GM19468 (cell line): Measurements from ENCODE around the gene OR12D3.
"Not testable (repeated sequence)": the region's sequence is repeated elsewhere in the genome, so short reads cannot be mapped to it uniquely, and the experiment has no call there.

Source experiments
- ATAC-seq: cut with Tn5 transposase; IDR thresholded peaks from one replicate; pipeline ENCODE4 v1.9.1; 2021; ENCODE audit warnings: mild to moderate bottlenecking, moderate library complexity, moderate number of reproducible peaks; ENCODE audit not compliant: unreplicated experiment; ENCODE audit errors: extremely low read depth

The OR12D3 gene, protein sequence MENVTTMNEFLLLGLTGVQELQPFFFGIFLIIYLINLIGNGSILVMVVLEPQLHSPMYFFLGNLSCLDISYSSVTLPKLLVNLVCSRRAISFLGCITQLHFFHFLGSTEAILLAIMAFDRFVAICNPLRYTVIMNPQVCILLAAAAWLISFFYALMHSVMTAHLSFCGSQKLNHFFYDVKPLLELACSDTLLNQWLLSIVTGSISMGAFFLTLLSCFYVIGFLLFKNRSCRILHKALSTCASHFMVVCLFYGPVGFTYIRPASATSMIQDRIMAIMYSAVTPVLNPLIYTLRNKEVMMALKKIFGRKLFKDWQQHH

DNA sequence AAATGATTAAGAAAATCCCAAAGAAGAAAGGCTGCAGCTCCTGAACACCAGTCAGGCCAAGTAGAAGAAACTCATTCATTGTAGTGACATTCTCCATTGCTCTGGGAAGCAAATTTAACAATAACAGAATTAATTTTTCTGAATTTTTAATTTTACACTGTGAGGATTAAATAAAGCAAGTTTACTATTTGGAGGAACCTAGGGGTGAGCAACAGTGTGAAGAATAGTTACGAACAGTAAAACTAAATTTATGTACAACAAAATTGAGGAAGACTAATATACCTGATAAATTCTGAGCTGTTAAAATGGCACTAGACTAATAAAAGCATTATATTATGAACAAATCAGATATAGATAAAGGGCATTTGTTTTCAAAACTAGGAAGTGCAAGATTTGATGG, at the start of gene OR12D3:
Gene OR12D3, minus strand, starts transcription at position 101 of the 400 bp plus-strand sequence. Its CDS starts 4 bp downstream, at position 97.
- ATAC-seq = no peak

DNA sequence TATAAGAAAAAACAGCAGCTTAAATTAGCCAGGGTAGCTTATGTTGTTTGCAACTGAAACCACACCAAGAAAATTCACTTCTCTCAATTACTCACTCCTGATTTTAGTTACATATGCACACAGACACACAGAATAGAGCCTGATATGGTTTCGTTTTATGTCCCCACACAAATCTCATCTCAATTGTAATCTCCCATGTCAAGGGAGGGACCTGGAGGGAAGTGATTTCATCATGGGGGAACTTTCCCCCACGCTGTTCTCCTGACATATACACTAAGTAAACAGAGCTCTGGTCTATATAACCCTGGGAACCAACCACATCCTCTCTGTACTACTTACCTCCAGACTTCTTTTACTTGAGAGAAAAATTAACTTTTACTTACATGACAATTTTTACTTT, 49.5 kb upstream of the OR12D3 start:
- ATAC-seq = no peak

DNA sequence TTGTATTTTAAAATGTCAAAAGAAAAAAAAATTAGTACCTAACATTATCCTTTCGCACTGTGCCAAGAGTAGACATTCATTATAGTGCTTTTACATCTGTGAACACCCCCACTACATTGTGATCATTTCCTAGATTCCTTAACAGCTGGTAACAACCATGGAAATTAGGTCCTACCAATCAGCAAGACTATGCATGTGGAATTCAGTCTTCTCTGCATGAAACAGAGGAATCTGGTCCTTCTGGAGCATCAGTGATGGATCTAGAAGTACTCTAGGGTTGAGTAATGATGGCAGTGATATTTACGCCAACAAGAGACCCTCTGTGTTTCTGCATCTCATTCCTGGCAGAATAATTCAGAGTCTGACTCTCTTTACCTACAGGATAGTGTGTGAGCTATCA, 49.1 kb upstream of the OR12D3 start:
- no peak for ATAC-seq

DNA sequence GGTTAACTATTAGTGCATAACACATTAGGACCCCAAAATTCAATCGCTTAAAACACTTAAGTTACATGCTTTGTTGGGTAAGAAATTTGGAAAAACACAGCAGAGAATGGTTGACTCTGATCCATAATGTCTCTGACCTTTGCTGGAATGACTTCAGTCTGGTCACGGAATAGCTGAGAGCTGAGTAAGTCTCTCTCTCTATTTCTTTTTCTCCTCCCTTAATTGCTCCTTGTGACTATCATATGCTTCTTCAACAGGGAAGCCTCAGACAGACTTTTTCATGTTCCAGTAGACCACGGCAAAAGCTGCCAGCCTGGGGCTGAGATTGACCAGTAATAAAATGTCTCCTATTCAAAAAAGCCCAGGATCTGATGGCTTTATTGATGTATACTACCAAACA, 44.4 kb upstream of the OR12D3 start:
- ATAC-seq = no peak

DNA sequence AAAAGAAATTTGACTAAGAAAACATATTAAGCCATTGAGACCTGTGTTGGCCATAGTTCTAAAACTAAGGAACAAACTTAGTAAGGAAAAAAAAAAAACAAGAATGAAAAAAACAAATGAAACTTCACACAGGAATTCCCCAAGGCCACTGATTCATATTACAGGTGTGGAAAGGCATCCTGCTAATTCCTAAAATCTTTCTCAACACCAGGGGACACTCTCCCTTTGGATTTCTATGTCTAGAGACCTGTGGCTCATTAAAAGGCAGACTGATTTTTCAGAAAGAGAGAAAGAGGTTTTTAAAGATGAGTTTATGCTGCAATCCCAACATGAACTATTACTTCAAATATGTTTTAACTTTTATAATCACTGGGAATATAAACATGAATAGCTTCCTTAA, 39.5 kb upstream of the OR12D3 start, which contains the start of gene OR12D1:
Gene OR12D1, plus strand, starts transcription at position 341 of the 400 bp plus-strand sequence.
- no peak for ATAC-seq

DNA sequence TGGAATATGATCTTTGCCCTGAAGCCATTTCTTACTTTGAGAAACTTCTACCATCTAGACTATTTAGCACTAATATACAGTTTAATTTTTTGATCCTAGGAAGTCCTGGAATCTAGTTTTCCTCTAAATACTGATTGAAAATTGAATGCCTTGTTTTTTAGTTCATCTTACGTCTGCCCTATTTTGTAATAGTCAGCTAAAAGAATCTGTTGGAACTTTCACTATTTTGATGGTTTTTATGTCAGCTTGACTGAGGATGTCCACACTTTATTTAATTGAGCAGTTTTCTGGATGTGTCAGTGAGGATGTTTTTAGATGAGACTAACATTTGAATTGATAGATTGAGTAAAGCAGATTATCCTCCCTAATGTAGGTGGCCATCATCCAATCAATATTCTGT, 28.7 kb upstream of the OR12D3 start:
- no peak for ATAC-seq

DNA sequence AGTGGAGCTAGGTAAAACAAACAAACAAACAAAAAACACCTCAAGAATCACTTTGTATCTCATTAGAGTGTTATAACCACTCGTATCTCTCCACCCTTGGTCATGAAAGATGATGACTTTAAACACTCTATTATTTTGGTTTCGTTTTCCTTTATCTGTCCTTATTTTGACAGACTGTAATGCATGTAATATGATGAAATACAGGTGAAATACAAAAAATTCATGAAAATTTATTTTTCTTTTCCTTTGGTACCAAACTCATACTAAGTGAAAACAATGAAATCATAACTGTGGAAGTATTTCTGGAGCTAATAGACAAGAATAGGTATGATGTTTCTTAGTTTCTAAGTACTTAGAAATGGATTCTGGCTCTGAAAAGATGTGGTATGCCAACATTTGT, 24.4 kb upstream of the OR12D3 start:
- ATAC-seq = no peak

DNA sequence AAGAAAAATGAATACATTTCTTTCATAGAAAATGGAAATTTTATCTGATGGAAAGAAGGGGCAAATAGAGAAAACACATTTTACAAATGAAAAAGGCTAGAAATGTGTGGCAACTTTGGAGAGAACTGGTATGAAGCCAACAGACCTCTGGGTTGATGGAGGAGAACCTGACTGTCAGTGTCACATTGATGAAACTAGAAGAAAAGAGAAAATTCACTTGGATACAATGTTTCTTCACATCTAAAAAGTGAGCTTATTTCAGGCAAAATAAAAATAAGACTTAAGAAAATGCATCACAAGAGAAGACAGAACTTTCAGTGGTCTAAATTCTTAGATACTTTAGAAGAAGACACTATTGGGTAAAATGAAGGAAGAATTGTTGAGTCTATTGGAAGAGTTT, 20.2 kb upstream of the OR12D3 start, which contains the start of gene OR12D2:
Gene OR12D2, plus strand, starts transcription at position 301 of the 400 bp plus-strand sequence. CDS start 1,069 bp downstream, outside the sequence.
- no peak for ATAC-seq

DNA sequence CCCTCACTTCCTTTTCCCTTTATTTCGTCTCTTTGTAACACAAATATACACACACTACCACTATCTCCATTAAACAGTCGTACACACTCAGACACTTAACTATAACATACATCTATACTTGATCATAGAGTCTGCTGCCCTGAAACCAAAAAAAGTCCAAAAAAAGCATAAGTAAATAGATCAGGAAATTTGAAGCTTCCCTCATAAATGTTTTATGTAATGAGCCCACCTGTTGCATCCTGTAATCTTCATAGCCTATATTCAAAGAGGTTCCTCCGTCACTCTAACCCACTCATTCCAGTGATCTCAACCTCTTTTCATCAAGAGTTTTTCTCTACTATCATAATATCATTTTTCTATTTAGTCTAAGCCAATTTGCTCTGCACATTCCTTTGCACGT, 13.4 kb upstream of the OR12D3 start:
- no peak for ATAC-seq

DNA sequence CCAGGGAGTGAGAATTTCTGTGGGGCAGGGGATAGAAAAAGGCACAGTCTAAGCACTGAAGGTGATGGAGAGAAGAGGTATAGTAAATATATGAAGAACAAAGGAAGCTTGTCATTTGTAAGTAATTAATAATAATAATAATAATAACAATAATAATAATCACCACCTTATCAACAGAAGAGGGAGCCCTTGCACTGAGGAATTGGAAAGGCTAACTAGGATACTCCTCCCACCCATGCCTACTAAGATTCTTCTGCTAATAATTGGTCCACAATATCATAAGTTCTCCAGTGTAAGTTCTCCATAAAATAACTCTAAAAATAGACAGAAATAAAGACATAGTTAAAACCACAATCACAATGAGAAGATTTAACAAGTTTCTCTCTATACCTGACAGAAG, 912 bp upstream of the OR12D3 start:
- ATAC-seq = no peak

DNA sequence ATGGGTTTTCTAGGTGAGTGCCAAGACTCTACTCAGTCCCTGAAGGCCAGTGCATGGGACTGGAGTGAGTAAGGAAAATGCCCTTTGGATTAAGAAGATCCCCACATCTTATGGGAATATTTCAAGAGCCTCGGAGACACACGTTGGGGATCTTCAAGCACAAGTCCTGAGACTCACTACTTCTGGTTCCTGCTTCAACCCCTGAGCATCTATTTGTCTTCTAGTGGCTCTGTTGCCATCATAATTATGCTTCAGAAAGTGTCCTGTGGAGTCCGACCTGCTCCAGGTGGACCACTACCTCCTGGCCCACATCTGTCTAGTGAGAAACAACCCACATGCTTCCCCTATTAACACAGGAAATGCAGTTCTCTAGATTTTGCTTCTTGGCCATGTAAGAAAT, 6.3 kb downstream of the OR12D3 start, which contains the start of gene OR5V1:
Gene OR5V1, minus strand, starts transcription at position 101 of the 400 bp plus-strand sequence. CDS start 12,670 bp downstream, outside the sequence.
- ATAC-seq = no peak

DNA sequence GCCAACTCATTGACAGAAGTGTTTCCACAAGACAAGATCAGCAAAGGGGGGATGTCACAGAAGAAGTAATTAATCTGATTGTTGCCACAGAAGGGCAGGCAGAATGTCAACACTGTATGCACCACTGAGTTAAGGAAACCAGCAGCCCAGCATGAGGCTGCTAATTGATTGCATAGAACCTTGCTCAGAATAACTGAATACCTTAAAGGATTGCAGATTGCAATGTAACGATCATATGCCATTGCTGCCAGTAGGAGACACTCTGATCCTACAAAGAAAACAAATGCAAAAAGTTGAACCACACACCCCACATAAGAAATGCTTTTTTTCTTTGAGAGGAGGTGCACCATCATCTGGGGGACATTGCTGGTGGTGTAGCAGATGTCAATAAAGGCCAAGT, 19.5 kb downstream of the OR12D3 start:
- no peak for ATAC-seq

DNA sequence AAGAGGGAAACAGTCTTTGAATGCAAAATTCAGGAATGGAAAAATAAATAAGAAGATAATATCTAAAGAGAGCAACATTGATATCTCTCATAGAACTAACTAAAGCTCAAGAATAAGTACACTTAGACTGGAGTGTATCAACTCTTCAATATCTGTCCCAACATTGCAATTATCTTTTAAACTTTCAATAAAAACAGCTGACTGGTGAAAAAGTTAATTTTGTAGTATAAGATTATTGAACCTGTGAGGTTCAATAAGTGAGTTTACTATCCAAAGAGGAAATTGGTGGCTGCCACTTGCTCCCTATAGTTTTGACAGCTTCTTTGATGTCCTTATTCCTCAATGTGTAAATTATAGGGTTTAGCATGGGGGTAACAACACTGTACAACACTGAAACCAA, 20.1 kb downstream of the OR12D3 start:
- no peak for ATAC-seq

DNA sequence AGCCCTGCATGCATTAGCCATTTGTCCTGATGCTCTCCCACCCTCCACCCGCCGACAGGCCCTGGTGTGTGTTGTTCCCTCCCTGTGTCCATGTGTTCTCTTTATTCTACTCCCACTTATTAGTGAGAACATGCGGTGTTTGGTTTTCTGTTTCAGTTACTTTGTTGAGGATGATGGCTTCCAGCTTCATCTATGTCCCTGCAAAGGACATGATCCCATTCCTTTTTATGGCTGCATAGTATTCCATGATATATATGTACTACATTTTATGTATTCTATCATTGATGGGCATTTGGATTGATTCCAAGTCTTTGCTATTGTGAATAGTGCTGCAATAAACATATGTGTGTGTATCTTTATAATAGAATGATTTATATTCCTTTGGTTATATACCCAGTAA, 25.7 kb downstream of the OR12D3 start:
- ATAC-seq = not testable (repeated sequence)

DNA sequence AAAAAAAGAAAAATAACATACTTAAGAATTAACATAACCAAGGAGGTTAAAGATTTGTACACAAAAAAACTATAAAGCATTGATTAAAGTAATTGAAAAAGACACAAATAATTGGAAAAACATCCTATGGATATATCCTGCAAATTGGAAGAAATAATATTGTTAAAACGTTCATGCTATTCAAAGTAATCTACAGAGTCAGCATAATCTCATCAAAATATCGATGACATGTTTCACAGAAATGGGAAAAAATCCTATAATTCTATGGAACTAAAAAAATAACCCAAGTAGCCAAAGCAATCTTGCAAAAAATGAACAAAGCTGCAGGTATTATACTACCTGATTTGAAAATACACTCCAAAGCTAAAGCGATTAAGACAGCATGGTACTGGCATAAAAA, 29.7 kb downstream of the OR12D3 start:
- no peak for ATAC-seq

DNA sequence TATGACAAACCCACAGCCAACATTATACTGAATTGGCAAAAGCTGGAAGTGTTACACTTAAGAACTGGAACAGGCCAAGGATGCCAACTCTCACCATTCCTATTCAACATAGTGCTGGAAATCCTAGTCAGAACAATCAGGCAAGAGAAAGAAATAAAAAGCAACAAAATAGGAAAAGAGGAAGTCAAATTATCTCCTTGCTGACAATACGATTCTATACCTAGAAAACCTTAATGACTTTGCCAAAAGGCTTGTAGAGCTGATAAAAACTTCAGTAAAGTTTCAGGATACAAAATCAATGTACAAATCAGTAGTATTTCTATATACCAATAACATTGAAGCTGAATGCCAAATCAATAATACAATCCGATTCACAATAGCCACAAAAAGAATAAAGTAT, 38.8 kb downstream of the OR12D3 start:
- no peak for ATAC-seq

DNA sequence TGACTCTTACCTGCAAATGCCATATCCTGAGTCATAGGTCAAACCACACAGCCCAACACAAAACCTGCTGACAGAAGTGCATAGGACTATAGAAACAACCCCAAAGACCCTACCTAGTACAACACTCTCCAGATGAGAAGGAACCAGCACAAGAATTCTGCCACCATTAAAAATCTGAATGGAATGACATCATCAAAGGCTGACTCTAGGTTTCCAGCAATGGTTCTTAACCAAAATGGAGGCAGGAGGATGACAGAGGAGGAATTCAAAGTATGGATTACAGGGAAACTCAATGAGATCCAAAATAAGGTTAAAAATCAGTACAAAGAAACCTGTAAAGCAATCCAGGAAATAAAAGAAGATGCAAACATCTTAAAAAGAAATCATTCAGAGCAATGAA, 42.4 kb downstream of the OR12D3 start:
- no peak for ATAC-seq

DNA sequence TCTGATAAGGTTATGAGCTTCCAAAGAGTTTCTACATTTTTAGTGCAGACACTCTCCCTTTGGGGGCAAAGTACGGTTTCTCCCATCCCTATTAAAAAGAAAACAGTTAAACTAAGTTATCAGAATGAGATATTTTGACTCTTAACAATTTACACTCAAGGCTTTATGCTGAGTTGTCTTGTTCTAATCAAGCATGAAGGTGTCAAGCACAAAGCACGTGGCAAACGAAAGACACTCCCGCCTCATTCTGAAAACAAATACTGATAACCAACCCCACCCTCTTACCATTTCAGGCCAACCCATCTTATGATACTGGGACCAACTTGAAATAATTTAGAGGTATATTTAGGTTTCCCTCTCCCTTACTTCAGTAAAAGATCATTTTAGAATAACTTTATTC, 49.3 kb downstream of the OR12D3 start:
- no peak for ATAC-seq
